ENCODE data around the gene ARNT2. TPM values are rescaled to one million over a fixed set of nuclear protein-coding genes. Genes with fewer than 3 reads are reported as not detected.

ARNT2 gene
- total RNA-seq, 2 donors from 2014 or later, result 9.1 to 43.7 TPM

DNA sequence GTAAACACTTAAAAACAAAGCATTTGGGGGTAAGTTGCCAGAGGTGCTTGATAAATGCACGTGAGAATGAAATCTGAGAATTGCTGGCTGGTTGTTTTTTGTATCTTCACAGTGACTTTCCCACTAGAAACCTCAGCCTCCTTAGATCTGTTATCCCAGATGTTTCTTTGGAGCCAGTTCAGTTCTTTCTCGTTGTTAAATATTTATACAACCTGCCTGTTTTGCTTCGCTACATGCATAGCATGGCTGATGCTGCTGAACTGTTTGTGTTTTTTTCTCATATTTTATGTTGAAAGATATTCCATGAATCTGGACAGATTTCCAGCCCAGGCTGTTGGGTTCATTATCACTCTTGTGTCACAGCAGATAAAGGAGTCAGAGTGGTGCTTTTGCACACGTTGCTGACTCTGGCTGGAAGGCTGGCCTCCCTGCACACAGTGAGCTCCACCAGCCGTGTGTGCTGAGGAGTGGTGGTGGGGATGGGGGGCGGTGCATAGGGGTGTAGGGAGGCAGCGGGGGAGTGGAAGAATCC, 80.2 kb downstream of the ARNT2 start:
- Histone ChIP-seq H3K36me3 (no peaks in the 10 kb centered on the region), H3K9me3 (no peaks in the 10 kb centered on the region), H3K4me3 (no peak overlapping the region), H3K4me1 (replicated peaks) (no peaks in the 10 kb centered on the region), H3K27me3 (replicated peaks; ENCODE audit: insufficient read depth) (no peaks in the 10 kb centered on the region), H3K27ac (no peak overlapping the region)
- intact Hi-C loops (cut with DNase I), result no loop called here
- whole genome bisulfite sequencing, result 32% methylated on average over 7 of the region's 7 CpGs
- TF ChIP-seq POLR2A (IDR thresholded peaks at IDR 0.05) (no peak), POLR2AphosphoS5 (IDR thresholded peaks at IDR 0.05) (peak; percentile 8)
- TF ChIP-seq, protein P1, sequence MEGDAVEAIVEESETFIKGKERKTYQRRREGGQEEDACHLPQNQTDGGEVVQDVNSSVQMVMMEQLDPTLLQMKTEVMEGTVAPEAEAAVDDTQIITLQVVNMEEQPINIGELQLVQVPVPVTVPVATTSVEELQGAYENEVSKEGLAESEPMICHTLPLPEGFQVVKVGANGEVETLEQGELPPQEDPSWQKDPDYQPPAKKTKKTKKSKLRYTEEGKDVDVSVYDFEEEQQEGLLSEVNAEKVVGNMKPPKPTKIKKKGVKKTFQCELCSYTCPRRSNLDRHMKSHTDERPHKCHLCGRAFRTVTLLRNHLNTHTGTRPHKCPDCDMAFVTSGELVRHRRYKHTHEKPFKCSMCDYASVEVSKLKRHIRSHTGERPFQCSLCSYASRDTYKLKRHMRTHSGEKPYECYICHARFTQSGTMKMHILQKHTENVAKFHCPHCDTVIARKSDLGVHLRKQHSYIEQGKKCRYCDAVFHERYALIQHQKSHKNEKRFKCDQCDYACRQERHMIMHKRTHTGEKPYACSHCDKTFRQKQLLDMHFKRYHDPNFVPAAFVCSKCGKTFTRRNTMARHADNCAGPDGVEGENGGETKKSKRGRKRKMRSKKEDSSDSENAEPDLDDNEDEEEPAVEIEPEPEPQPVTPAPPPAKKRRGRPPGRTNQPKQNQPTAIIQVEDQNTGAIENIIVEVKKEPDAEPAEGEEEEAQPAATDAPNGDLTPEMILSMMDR (IDR thresholded peaks at IDR 0.05), result no peak
- DNase-seq (ENCODE audit: low spot score), result no peak

DNA sequence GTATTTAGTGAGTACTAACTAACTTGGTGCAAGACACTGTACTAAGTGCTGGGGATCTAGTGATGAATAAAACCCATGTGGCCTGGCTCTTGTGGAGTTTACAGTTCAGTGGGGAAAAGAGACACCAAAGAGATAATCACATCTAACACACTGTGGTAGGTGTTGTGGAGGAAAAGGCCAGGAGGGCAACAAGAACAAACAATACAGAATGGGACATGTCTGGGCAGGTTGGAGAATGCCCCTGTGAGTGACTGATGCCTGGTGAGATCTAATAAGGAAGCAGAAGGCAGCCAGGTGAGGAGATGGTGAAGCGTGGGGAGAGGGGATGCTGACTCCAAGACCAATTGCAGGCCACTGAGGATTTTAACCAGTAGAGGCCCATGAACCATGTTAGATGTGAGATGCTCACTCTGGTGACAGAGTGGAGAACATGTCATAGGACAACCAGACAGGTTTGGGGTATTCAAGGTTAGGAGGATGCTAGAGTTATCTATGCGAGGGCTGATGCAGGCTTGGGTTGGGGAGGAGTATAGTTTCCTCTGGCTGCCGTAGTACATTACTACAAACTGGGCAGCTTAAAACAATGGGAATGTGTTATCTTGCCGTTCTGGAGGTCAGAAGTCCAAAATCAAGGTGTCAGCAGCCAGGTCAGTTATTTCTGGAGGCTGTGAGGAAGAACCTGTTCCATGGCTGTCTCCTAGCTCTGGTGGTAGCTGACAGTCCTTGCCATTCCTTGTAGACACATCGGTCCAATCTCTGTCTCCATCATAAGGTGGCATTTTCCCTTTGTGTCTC, 81.4 kb downstream of the ARNT2 start:
- intact Hi-C loops (cut with DNase I), result no loop called here
- WGBS, result 97% methylated on average over 5 of the region's 5 CpGs
- DNase-seq (ENCODE audit: low spot score), result no peak
- no peak overlapping the region for H3K4me3 ChIP-seq
- H3K27ac ChIP-seq, result no peak overlapping the region
- H3K36me3 ChIP-seq, result no peaks in the 10 kb centered on the region
- TF ChIP-seq POLR2A (IDR thresholded peaks at IDR 0.05) (no peak), POLR2AphosphoS5 (IDR thresholded peaks at IDR 0.05) (no peak)
- no peaks in the 10 kb centered on the region for H3K4me1 ChIP-seq (replicated peaks)
- no peaks in the 10 kb centered on the region for H3K27me3 ChIP-seq (replicated peaks; ENCODE audit: insufficient read depth)
- no peaks in the 10 kb centered on the region for H3K9me3 ChIP-seq

DNA sequence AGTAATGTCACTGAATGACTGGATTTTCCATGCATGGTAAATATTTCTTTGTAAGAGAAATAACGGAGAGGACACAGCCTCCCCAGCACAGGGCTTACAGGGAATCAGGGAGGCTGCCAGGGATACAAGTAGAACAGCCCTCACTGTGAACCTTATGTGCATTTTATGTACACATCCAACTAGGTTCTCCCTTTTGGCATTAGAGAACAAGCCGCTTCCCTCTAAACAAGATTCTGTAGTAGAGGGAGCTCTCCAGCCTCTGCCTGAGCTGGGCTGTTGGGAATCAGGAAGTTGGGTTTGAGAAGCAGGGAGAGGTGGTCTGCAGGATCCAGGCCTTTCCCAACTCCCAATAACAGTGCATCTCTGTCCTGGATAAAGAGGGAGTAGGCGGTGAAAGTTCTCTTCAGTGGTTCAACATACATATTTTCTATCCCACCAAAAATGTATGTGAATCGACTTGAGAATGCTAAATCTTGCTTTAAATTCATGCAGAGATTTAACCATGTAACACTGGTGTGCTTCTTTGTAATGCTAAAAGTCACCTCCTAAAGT, 83.7 kb downstream of the ARNT2 start:
- no peak for DNase-seq (ENCODE audit: low spot score)
- no peak overlapping the region for H3K4me3 ChIP-seq
- WGBS, result 88% methylated on average over 4 of the region's 4 CpGs
- TF ChIP-seq, protein P1 (IDR thresholded peaks at IDR 0.05), result no peak
- no peak for TF ChIP-seq POLR2A (IDR thresholded peaks at IDR 0.05)
- no peak for TF ChIP-seq POLR2AphosphoS5 (IDR thresholded peaks at IDR 0.05)
- no peaks in the 10 kb centered on the region for H3K9me3 ChIP-seq
- H3K27ac ChIP-seq, result no peak overlapping the region
- H3K36me3 ChIP-seq, result no peaks in the 10 kb centered on the region
- intact Hi-C loops (cut with DNase I), result no loop called here
- H3K4me1 ChIP-seq (replicated peaks), result no peaks in the 10 kb centered on the region
- no peaks in the 10 kb centered on the region for H3K27me3 ChIP-seq (replicated peaks; ENCODE audit: insufficient read depth)

DNA sequence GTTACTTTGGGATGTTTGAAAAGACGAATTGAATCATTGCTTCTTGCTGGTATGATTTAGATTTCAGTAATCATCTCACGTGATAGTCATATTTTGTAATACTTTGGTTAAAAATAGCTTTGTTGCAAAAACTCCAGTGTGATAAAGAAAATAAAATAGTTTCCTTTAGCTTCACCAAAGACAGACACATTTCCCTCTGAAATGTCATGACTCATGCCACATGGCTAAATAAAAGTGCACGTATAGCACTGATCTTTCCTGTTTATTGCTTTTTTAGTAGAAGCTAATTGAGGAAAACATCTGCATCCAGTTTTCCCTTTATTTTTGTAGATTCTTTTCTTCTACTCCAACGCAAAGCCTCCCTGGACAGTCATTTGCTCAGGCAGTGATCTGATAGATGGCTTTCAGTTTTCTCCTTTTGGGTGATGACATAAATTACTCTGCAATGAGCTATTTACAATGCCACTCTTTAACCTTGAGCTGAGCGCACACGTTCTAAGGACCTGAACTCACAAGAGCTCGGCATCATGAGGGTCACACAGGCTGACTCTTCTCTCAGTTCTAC, 84.9 kb downstream of the ARNT2 start:
- Histone ChIP-seq H3K27ac (no peak overlapping the region), H3K4me1 (replicated peaks) (no peaks in the 10 kb centered on the region), H3K36me3 (no peaks in the 10 kb centered on the region), H3K4me3 (no peak overlapping the region), H3K27me3 (replicated peaks; ENCODE audit: insufficient read depth) (no peaks in the 10 kb centered on the region), H3K9me3 (no peaks in the 10 kb centered on the region)
- TF ChIP-seq, protein P1 (IDR thresholded peaks at IDR 0.05), result no peak
- TF ChIP-seq POLR2A (IDR thresholded peaks at IDR 0.05) (no peak), POLR2AphosphoS5 (IDR thresholded peaks at IDR 0.05) (no peak)
- no peak for DNase-seq (ENCODE audit: low spot score)
- 73% methylated on average over 7 of the region's 7 CpGs for WGBS
- intact Hi-C loops (cut with DNase I), result no loop called here

DNA sequence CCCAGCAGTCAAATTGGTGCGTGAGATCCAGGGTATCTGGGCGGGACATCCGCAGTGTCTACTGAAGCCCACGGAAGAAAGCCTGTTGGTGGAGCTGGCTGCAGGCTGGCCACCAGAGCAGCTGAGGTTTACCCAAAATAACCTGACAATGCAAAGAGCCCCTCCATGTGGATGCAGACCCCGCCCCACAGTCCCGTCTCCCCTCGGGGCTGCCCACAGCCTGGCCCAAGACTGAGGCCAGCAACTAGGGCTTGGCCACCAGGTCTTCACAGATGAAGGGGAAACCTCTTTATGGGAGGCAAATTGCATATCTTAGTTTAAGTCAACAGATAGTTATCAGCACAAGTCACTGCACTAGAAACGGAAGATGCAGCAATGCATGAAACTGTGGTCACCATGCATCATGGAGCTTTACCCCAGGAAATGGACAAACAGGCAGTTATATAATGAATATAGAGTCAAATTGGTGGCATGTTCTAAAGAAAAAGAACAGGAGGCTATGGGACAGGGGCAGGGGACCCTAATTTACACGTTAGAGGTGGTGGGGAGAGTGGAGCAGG, 86.3 kb downstream of the ARNT2 start:
- Histone ChIP-seq H3K27ac (no peak overlapping the region), H3K9me3 (no peaks in the 10 kb centered on the region), H3K27me3 (replicated peaks; ENCODE audit: insufficient read depth) (no peaks in the 10 kb centered on the region), H3K36me3 (no peaks in the 10 kb centered on the region), H3K4me3 (no peak overlapping the region), H3K4me1 (replicated peaks) (no peaks in the 10 kb centered on the region)
- intact Hi-C loops (cut with DNase I), result no loop called here
- 85% methylated on average over 9 of the region's 9 CpGs for WGBS
- no peak for DNase-seq (ENCODE audit: low spot score)
- TF ChIP-seq POLR2A (IDR thresholded peaks at IDR 0.05), result no peak
- TF ChIP-seq, protein P1 (IDR thresholded peaks at IDR 0.05), result no peak
- TF ChIP-seq POLR2AphosphoS5 (IDR thresholded peaks at IDR 0.05), result no peak
